HG02884 (cell line): ENCODE measurements around the gene COX6A1.

Experiments used
- ATAC-seq: cut with Tn5 transposase; IDR thresholded peaks from one replicate; pipeline ENCODE4 v1.9.1; 2021; ENCODE audit warnings: mild to moderate bottlenecking, moderate library complexity; ENCODE audit not compliant: unreplicated experiment

COX6A1 gene

GRCh38 chr12:120437735-120438494, at the start of gene COX6A1:
Gene COX6A1, plus strand, starts transcription at chr12:120438113. Its CDS starts 14 bp downstream, at chr12:120438127.
- ATAC-seq, result peak; percentile 90

- no peak for ATAC-seq
These were observed 49.0 kb upstream of the COX6A1 start for GRCh38 chr12:120388691-120389481.

- ATAC-seq, result no peak
These were observed 47.3 kb upstream of the COX6A1 start for GRCh38 chr12:120390540-120391120.

- no peak for ATAC-seq
These were observed 43.2 kb upstream of the COX6A1 start for GRCh38 chr12:120394483-120395367.

- no peak for ATAC-seq
These were observed 39.9 kb upstream of the COX6A1 start for GRCh38 chr12:120397824-120398540.

- ATAC-seq, result no peak
These were observed 38.4 kb upstream of the COX6A1 start for GRCh38 chr12:120399531-120399930.

- ATAC-seq, result no peak
These were observed 35.7 kb upstream of the COX6A1 start for GRCh38 chr12:120402217-120402616.

- no peak for ATAC-seq
These were observed 34.0 kb upstream of the COX6A1 start for GRCh38 chr12:120403869-120404268.

- ATAC-seq, result no peak
These were observed 33.6 kb upstream of the COX6A1 start for GRCh38 chr12:120404271-120404670.

GRCh38 chr12:120406069-120406468, 31.8 kb upstream of the COX6A1 start:
- no peak for ATAC-seq

GRCh38 chr12:120406553-120406952, 31.4 kb upstream of the COX6A1 start:
- no peak for ATAC-seq

GRCh38 chr12:120408771-120409170, 29.1 kb upstream of the COX6A1 start:
- no peak for ATAC-seq

GRCh38 chr12:120412421-120412820, 25.5 kb upstream of the COX6A1 start:
- no peak for ATAC-seq

GRCh38 chr12:120413901-120414695, 23.8 kb upstream of the COX6A1 start:
- no peak for ATAC-seq

- ATAC-seq, result no peak
These were observed 21.3 kb upstream of the COX6A1 start for GRCh38 chr12:120416490-120417216.

GRCh38 chr12:120417917-120418580, 19.9 kb upstream of the COX6A1 start:
- no peak for ATAC-seq

GRCh38 chr12:120421701-120422100, 16.2 kb upstream of the COX6A1 start:
- no peak for ATAC-seq

- no peak for ATAC-seq
These were observed 14.9 kb upstream of the COX6A1 start for GRCh38 chr12:120422892-120423456.
